GM18520 (cell line): Measurements from ENCODE around the gene NKAIN2.
"Not testable (repeated sequence)": the region's sequence is repeated elsewhere in the genome, so short reads cannot be mapped to it uniquely, and the experiment has no call there.

ENCODE experiments used
- ATAC-seq: cut with Tn5 transposase; IDR thresholded peaks from one replicate; pipeline ENCODE4 v1.9.1; 2021; ENCODE audit not compliant: unreplicated experiment

Gene NKAIN2

DNA sequence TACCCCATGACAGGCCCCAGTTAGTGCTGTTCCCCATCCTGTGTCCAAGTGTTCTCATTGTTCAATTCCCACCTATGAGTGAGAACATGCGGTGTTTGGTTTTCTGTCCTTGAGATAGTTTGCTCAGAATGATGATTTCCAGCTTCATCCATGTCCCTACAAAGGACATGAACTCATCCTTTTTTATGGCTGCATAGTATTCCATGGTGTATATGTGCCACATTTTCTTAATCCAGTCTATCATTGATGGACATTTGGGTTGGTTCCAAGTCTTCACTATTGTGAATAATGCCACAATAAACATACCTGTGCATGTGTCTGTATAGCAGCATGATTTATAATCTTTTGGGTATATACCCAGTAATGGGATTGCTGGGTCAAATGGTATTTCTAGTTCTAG is 218.4 kb downstream of the NKAIN2 start:
- not testable (repeated sequence) for ATAC-seq

DNA sequence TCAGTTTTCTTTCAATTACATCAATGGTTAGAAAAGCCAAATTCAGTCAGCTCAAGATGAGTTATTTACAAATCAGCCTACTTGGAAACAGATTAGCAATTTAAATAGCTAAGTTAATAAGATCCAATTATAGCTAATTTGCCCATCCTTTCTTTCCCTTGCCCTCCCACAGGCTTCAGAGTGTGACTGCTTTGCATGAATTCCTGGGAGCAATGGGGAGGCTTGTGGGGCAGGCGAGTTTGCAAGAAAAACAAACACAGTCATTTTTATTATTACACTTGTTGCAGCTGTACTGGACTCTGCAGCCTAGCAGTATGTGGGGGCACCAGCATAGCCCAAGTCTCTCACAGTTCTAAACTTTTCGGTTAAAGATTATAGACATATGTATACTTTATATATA is 219.0 kb downstream of the NKAIN2 start:
- no peak for ATAC-seq

DNA sequence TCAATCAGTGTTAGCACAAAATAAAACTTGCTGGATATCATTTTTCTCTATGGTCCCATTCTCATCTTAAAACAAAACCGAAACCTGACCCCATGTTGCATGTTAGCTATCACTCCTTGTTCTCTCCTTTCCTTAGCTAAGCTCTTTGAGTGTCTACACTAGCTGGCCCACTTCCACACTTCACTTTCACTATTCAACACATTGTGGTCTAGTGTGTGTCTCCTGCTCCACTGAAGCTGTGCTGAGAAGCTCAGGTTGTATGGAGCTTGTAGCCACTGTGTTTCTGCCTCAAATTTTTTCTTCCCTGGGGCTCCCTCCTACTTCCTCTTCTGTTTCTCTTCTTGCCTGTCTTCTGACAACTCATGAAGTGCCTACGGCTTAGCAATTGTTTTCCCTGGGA is 223.0 kb downstream of the NKAIN2 start:
- ATAC-seq = no peak

DNA sequence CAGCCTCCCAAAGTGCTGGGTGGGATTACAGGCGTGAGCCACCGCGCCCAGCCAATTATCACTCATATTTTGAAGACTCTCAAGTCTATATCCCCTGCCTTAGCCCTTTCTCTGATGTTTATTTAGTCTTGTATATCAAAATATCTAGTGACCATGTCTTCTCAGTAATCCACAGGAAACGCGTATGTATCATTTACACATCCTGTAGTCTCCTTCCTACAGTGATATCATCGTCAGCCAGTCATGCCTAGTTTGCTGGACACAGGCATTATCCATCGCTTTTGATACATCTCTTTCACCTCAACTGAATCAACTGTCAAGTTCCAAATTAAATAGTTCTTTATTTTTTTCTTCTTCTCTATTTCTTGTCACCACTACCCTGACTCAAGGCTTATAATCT is 223.7 kb downstream of the NKAIN2 start:
- no peak for ATAC-seq

DNA sequence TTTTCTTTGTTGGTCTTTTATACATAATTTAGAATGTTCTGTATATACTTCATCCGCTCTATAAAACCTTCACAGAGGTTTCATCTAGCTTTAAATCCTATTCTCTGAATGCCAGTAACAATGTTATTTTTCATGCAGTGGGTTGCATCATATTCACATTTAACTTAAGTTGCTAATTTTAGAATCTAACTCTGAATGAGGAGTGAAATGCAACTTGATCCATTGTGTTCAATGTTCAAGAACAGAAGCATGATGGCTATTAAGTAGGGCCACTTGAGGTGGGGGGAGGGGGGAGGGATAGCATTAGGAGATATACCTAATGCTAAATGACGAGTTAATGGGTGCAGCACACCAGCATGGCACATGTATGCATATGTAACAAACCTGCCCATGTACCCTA is 224.5 kb downstream of the NKAIN2 start:
- no peak for ATAC-seq

DNA sequence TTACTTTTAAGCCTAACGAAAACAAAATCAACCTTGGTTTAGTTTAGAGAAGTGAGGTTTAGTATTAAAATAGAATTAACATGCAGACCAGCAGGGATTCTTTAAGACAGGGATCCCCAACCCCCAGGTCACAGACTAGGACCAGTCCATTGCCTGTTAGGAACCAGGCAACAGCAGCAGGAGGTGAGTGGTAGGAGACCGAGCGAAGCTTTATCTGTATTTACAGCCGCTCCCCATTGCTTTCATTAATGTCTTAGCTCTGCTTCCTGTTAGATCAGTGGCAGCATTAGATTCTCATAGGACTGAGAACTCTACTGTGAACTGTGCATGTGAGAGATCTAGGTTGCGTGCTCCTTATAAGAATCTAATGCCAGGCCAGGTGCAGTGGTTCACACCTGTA is 225.9 kb downstream of the NKAIN2 start:
- no peak for ATAC-seq

DNA sequence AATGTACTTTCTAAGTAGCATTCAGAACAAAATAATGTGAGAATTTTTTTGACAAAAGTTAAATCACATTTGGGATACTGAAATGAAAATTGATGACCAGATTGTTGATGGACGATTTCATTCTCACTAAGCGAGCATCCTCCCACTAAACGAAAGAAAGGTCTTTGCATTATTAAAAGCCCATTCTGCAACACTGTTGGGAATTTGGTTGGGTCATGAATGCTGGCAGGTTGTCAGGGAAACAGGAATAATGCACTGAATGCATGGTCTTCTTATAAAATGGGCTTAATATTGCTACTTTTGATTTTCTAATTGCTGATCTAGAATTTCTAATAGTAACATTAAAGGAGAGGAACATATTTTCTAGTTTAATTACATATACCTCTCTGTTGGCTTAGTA is 229.8 kb downstream of the NKAIN2 start:
- ATAC-seq = no peak

DNA sequence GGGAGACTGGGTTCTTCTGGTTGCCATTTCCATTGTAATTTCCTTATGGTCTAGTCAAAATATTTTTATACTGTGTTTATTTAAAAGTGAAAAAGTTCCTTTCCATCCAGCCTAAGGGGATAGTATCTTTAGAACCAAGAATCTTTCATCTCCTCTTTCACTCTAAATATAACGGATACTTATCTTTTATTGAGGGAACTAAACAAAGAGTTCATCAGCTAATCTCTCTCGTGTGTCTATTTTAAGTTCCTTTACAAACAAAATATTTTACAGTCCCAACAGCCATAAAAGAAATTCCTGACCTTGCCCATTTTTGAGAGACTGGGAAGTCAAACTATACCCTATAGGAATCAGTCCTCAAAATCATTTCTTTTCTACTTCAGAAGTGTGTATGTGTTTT is 232.7 kb downstream of the NKAIN2 start:
- ATAC-seq = no peak

DNA sequence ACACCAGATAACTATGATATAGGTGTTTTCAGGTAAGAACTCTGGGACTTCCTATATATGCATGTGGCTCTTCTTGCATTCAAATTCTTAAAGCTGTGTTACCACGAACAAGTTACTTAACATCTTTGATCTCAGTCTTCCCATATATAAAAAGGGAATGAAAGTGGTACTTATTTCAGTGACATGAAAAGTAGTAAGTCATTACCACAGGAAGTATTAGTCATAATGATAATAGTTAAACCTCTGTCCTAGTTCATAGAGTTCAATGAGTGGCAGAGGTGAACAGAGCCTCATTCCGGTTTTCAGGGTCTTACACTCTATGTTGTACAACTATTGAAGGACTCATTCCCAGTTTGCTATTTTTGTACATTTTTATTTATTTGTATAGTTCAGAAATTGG is 237.0 kb downstream of the NKAIN2 start:
- ATAC-seq = peak; percentile 79

DNA sequence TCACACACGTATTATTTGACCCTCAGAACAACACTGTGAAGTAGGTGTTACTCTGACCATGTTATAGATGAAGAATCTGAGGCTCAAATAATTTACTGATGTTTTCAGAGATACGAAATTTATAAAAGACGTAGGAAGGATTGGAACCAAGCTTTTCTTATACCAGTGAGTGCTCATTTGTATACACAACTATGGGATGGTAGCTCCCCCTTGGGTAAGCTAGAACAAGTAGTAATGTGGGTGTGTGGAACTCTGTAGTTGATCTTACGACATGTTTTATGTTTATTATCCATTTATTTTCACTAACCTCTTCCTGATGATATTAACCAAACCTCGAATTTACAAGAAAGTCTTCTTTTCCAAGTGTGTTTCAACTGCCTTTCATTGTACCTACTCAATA is 248.5 kb downstream of the NKAIN2 start:
- no peak for ATAC-seq

DNA sequence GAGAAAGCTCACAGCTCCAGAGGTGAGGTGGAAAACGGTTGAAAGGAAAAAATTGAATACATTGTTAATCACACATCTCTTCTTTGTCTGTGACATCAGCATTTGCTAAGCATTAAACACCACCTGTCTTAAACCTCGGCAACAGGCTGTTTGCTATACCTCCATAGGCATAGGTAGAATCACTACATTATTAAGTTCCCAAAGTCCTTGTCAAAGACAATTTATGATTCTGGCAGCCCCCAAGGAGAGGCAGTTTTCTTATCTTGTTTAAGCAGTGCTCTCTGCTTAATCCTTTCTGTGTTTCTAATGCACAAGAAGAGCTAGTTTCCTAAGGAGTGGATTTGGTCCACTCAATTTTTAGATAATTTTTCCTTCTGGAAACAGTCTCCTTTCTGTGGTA is 249.7 kb downstream of the NKAIN2 start:
- no peak for ATAC-seq

DNA sequence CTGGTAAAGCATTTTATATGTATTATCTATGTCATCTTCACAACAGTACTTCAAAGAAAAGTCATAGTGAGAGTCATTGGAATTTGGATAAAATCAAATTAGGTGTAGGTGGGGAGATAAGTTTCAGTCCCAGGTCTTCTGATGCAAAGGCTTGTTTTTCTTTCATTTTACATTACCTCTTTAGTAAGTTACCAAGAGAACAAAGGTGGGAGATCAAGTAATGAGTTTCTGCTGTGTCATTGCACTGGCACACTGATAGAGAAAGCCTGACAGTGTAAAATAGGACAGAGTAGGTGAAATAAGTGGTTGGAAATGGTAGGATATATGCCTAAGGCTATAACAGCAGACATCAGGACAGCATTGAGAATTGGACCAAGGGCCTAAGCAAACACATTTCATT is 250.4 kb downstream of the NKAIN2 start:
- ATAC-seq = peak; percentile 32

DNA sequence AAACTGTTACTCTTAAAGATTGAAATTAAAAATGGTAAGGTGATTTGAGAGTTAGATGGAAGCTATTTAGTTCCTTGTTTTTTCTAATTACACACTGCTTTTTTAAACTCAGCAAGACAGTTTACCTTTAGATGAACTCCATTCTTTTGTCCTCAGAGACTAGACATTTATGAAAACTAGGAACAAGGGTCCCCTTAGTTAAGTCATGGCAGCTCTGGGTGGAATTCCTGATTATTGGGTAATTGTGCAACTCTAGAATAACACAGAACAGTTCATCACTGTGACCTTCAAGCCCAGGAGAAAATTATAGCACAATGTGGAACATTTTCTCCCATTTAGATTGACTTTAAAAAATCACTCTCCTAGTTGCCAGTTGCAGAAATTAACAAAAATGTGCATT is 251.7 kb downstream of the NKAIN2 start:
- no peak for ATAC-seq

DNA sequence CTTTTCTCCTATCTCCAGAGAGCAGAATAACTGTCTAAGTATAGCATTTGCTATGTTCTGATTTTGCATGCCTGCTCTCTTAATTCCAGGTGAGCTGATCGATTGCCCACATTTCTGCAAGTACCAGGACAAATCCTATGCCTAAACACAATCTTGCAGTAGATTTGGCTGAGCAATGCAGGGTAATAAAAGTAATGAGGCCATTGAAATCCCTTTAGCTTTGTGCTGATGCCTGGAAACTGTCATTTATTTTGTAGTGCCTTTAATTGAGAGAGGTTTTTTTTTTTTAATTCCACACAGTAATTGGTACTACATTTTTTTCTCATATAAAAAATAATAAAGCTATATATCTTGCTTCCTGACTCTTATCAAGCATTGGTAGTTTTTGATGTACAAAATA is 252.3 kb downstream of the NKAIN2 start:
- no peak for ATAC-seq

DNA sequence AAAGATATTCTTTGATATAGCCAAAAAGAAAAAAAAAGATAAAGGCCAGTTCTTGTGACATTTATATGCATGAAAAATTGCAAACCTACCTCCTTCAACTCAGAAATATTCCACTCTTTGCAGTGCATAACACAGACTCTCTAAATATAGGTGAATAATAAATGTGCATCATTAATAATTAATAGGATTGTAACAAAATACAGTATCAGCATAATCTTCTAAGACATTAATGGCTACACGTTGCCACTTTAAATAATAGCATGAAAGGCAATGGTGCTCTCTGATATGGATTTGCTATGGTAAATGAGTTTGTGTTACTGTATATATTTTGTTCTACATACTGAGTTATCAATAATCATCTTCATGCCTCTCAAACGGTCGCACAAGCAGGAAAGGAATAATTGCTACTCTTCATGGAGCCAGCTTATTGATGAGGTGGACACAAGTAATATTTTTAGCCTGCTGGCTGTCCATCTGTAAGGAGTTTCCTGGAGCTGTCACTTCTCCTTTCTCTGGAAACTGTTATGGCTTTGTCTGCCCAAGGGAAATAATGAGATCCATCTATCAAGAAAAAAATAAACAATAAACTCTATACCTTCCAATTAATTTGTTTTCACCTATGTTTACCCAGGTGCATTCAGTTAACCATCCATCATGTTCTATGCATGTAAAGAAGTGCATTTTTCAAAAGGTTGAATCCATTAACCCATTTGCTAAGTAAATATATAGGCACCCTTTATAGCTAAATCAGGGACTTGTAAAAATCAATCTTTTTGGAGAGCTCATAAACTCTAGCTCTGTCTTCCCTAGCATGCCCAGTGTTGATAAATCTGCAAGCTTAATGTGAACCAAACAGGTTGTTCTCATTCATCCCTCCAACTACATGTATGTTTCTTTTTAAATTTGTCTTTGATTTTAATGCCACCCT is 253.0 kb downstream of the NKAIN2 start:
- no peak for ATAC-seq

DNA sequence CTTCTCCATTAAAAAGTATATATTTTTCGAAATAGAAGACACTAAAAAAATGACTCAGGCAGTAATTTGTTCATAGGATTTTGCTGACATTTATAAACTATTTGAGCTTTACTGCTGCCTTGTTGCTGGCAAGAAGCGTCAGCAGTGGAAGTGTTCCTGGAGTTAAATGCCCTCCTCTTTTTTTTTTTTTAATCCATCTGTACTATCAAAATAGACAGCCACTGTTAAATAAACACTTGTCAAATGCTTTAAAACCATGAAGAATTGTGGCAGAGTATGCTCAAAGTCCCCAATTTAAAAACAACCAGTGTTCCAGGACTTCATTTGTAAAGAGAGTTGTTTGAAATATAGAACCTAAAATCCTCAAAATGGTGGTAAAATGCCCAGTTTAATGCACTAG is 253.8 kb downstream of the NKAIN2 start:
- ATAC-seq = no peak

DNA sequence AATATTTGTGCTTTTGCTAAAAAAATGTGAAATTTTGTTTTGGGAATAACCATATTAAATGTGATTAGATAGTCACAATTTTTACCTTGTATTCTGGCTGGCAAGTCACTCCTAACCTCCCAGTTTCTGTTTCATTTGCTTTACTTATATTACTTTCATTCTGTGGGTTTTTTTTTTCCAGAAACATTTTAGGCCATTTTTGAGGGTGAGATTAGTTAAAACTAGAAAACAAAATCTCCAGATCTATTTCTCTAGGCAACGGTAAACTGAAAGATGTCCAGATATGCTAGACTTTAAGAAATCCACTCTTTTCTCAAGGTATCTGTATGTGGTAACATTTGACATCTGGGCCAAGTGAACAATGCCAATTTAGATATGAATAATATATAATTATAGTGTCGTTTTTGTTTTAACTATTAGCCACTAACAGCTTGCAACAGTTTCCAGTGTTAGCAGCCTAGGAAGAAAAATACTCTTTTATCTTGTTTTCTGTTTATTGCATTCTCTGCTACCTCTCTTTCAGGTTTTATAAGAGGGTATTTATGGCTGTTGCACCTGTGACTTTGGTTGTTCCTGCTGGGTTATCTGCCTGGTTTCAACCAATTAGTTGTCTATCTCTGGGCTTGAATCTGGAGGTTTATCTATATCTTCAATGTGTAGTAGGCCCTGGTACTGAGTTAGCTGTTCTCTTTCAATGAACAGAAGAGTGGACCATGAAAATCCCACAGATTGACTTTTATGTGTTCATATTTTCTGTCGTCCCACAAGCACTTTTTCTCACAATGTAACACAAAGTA is 260.9 kb downstream of the NKAIN2 start:
- ATAC-seq = no peak

DNA sequence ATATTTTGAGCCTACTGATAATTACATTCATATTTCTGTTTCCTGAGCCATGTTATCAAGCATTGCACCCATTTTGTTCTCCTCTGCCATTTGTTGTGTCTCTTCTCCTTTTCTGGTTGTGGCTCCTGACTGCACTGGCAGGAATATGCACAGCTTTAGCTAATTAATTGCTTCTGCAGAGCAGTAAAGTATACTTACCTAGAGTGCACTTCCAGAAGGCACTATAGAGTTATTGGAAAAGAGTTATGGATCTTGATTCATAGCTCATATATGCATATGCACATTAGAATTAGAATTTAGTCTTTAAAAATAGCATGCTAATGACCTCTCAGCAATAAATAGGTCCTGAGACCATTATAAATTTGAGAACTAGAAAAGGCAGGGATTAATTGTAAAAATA is 262.6 kb downstream of the NKAIN2 start:
- ATAC-seq = no peak

DNA sequence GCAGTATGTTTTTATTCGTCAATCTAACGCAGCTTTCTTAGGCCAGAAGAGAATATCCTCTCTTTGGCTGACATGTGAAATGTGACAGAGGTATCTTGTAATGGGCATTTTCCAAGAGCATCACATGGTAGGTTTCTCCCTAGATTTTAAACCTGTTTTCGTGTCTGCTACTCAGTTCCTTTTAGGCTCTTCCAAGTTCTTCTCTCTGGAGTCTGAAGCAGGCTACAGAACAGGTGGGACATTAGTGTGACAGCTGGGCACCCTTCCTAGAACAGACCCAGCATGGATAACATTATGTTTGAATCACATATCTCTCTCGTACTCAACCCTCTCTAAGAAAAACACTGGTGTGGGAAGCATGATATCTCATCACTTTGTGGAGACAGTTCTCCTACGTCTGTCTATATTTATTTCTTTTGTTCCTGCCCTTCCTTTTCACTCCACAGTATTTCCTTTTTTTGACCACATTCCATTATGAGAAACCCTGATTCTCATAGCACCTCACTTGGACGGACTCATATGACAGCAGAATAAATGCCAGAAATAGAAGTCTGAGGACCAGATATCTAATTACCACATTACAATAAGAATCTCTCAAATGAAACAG is 263.4 kb downstream of the NKAIN2 start:
- ATAC-seq = no peak

DNA sequence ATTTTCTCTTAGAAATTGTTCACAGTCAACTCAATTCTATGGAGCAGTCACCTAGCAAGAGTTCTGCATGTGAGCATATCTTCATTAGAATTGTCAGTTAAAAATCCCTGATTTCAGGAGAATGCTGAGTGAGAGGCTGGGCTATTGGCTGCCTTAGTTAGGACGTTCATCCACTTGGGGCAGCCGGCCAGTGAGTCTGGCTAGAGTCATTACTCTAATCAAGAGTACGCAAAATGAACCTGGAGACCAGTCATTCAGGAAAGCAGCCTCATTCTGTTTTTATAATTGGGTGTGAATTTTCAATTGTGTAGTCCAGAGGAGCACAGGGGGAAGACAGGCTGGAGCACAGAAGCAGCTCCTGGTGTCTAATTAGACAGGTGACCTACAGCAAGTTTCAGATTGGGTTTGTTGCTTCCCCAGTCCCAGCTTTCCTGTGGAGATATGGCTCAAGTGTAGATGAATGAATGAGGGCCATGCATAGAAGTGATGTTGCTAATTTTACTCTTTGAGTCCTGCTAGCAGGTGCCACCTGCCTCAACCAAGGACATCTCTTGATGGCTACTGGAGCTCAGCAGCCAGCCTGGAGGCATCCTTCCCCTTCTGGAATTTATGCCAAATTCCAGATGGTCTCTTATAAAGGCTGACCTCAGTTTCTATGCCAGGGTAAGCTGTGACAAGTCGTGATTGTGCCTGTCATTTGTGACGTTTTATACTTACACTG is 265.7 kb downstream of the NKAIN2 start:
- ATAC-seq = no peak

DNA sequence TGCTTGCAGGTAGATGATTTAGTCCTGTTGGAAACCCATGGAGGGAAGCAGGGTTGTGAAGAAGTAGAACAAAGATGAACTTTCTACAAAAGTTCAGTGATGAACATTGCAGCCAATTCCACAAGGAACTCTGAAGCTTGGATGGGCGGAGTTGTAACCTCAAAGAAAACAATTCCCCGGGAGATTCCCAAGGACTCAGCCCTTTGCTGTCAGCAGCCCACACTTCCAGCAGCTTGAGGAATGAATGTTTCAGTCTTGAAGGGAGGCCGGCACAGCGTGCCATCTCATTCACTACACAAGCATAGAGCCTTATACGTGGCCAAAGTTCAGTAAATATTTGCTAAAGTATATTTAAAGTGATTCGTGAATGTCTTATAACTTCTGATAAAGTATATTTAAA is 269.4 kb downstream of the NKAIN2 start:
- no peak for ATAC-seq
